K562 (cell line): ENCODE data around the gene HYOU1. TPM values are rescaled to one million over a fixed set of nuclear protein-coding genes. Genes with fewer than 3 reads are reported as not detected.
A peak's percentile ranks its signal among the peaks of the same experiment; 100 is the strongest.

Source experiments
- ATAC-seq: fragments of 200-7000 bp; cut with Tn5 transposase; 3 replicates; pipeline ENCODE4 v1.9.1; 2020; ENCODE audit warnings: moderate library complexity
- BruUV-seq: library from RNA; stranded (reverse); fragments of 400-500 nt; replicated peaks from 2 replicates; lab custom pipeline; 2021; lab: Mats Ljungman, UMichigan
- CTCF ChIA-PET: fragments of 300-600 bp; formaldehyde crosslinking; extraction: SDS; loops from one replicate; lab custom pipeline; 2021; ENCODE audit warnings: low intra/inter-chr PET ratio; lab: Yijun Ruan, JAX
- POLR2A ChIA-PET: fragments of 300-600, 350-650 bp; sonication (Branson Sonifier 250); formaldehyde crosslinking; extraction: SDS; loops from one replicate; lab custom pipeline; 2021; ENCODE audit warnings: antibody characterized with exemption, inconsistent platforms; lab: Yijun Ruan, JAX
- DNase-seq, 4 experiments: peaks; one replicate each; pipeline versions ENCODE4 v3.0.0 to v3.0.0-alpha.2; 2011 to 2018; ENCODE audit warnings: low spot score in 3 of 4, mixed read lengths in 3 of 4; ENCODE audit errors: extremely low read depth in 1 of 4
- FAIRE-seq: peaks from 2 replicates; lab custom pipeline; 2011; peaks lifted over from hg19 to GRCh38; lab: Jason Lieb, UNC
- H2AFZ ChIP-seq: 2 replicates; pipeline ENCODE4 v1.6.0; 2011; ENCODE audit warnings: low read depth, low read length, control low read depth, inconsistent platforms
- H3K27ac ChIP-seq: fragments of 200-600 bp; 3 replicates; pipeline ENCODE4 v1.8.0; 2011; ENCODE audit warnings: low read depth, mild to moderate bottlenecking, control low read depth, inconsistent platforms, low read length, moderate library complexity, mixed read lengths; ENCODE audit errors: extremely low read depth
- H3K27me3 ChIP-seq, 2 experiments: fragments of 300-600 bp in 1 of 2; 2 replicates in 1 of 2; 3 replicates in 1 of 2; pipeline versions ENCODE4 v1.6.0 to v1.8.0; 2011; ENCODE audit warnings: inconsistent platforms in 2 of 2, low read length in 2 of 2, mild to moderate bottlenecking in 1 of 2, mixed read lengths in 1 of 2, moderate library complexity in 1 of 2; ENCODE audit not compliant: control insufficient read depth in 2 of 2, insufficient read depth in 2 of 2
- H3K36me3 ChIP-seq: fragments of 300-600 bp; 3 replicates; pipeline ENCODE4 v1.8.0; 2011; ENCODE audit warnings: mild to moderate bottlenecking, low read length, inconsistent platforms; ENCODE audit not compliant: control insufficient read depth, insufficient read depth
- H3K4me1 ChIP-seq, 2 experiments: fragments of 200-600 bp in 1 of 2; replicated peaks in 1 of 2; 2 replicates in 1 of 2; 3 replicates in 1 of 2; pipeline versions ENCODE4 v1.5.1 to v1.8.0; 2011; ENCODE audit warnings: inconsistent platforms in 2 of 2, low read length in 2 of 2, mild to moderate bottlenecking in 1 of 2, mixed read lengths in 1 of 2, moderate library complexity in 1 of 2; ENCODE audit not compliant: control insufficient read depth in 2 of 2, insufficient read depth in 2 of 2
- H3K4me2 ChIP-seq: 2 replicates; pipeline ENCODE4 v1.6.1; 2011; ENCODE audit warnings: low read length, control low read depth, inconsistent platforms, mixed read lengths; ENCODE audit not compliant: insufficient read depth
- H3K4me3 ChIP-seq: fragments of 200-600 bp; sonication (generic), shearing (Covaris generic); 2 replicates; pipeline ENCODE4 v1.5.1; 2016; ENCODE audit warnings: control low read depth, inconsistent platforms
- H3K79me2 ChIP-seq: fragments of 200-600 bp; 3 replicates; pipeline ENCODE4 v1.8.0; 2011; ENCODE audit warnings: low read length, inconsistent platforms; ENCODE audit not compliant: control insufficient read depth, insufficient read depth
- H3K9ac ChIP-seq, 2 experiments: 2 replicates each; pipeline versions ENCODE4 v1.6.0 to v1.6.1; 2011; ENCODE audit warnings: low read depth in 2 of 2, low read length in 2 of 2, control low read depth in 1 of 2, inconsistent platforms in 1 of 2, mild to moderate bottlenecking in 1 of 2, mixed read lengths in 1 of 2; ENCODE audit not compliant: insufficient read depth in 1 of 2
- H3K9me1 ChIP-seq: one replicate; pipeline ENCODE4 v1.6.0; 2011; ENCODE audit warnings: inconsistent platforms, mild to moderate bottlenecking, low read length, moderate library complexity; ENCODE audit not compliant: control insufficient read depth, insufficient read depth
- H3K9me3 ChIP-seq: replicated peaks from 2 replicates; pipeline ENCODE4 v1.5.1; 2011; ENCODE audit warnings: low read depth, low read length, inconsistent platforms; ENCODE audit not compliant: control insufficient read depth, insufficient read depth
- H4K20me1 ChIP-seq: replicated peaks from 2 replicates; pipeline ENCODE4 v1.6.1; 2011; ENCODE audit warnings: low read length, inconsistent platforms, mixed read lengths; ENCODE audit not compliant: control insufficient read depth, insufficient read depth
- CBX8 ChIP-seq: fragments of 200-600 bp; sonication (generic); IDR thresholded peaks from 2 replicates; pipeline ENCODE4 v1.6.1; 2012; ENCODE audit warnings: borderline replicate concordance, mixed run types, low read depth, mild to moderate bottlenecking, moderate library complexity, mixed read lengths, low read length, control low read depth, inconsistent platforms; ENCODE audit not compliant: poor library complexity, severe bottlenecking; ENCODE audit errors: extremely low read depth
- EP300 ChIP-seq: IDR thresholded peaks from 2 replicates; pipeline ENCODE4 v1.6.1; 2012; ENCODE audit warnings: low read length, improper control_type of control experiment
- FOXJ2 ChIP-seq: fragments of 200-800 bp; sonication (Bioruptor generic); IDR thresholded peaks from 2 replicates; pipeline ENCODE4 v1.6.1; 2016; ENCODE audit warnings: missing genetic modification characterization, missing compliant biosample characterization
- L3MBTL2 ChIP-seq: fragments of 450-650 bp; IDR thresholded peaks from 2 replicates; pipeline ENCODE4 v1.6.1; 2016; ENCODE audit warnings: mild to moderate bottlenecking, moderate library complexity
- MTA1 ChIP-seq: fragments of 450-650 bp; IDR thresholded peaks from 2 replicates; pipeline ENCODE4 v1.6.1; 2017; ENCODE audit warnings: borderline replicate concordance
- NFYB ChIP-seq: IDR thresholded peaks from 2 replicates; pipeline ENCODE4 v1.6.1; 2011; ENCODE audit warnings: mild to moderate bottlenecking, moderate library complexity; ENCODE audit not compliant: insufficient read length; ENCODE audit errors: extremely low read depth
- NR1H2 ChIP-seq: sonication (generic); formaldehyde crosslinking; IDR thresholded peaks from 2 replicates; pipeline ENCODE4 v1.4.0; 2020; ENCODE audit warnings: mild to moderate bottlenecking, missing genetic modification reagents
- POLR2AphosphoS5 ChIP-seq: IDR thresholded peaks from 2 replicates; pipeline ENCODE4 v1.6.1; 2011; ENCODE audit warnings: mild to moderate bottlenecking, low read depth, low read length, moderate library complexity; ENCODE audit not compliant: control insufficient read depth, insufficient read depth
- PRPF4 ChIP-seq: fragments of 200-400 bp; formaldehyde crosslinking; IDR thresholded peaks from one replicate; pipeline ENCODE4 v1.6.1; 2017; ENCODE audit warnings: low read length, low read depth, mild to moderate bottlenecking; ENCODE audit not compliant: insufficient read depth, poor library complexity, severe bottlenecking
- RBFOX2 ChIP-seq: fragments of 200-400 bp; formaldehyde crosslinking; IDR thresholded peaks from 2 replicates; pipeline ENCODE4 v1.6.1; 2017; ENCODE audit warnings: low read depth, mild to moderate bottlenecking, low read length, moderate library complexity
- ZKSCAN3 ChIP-seq: fragments of 250-450 bp; sonication (Bioruptor Pico); IDR thresholded peaks from 2 replicates; pipeline ENCODE4 v1.4.0; 2020
- ZNF175 ChIP-seq: fragments of 200-800 bp; sonication (Bioruptor generic); IDR thresholded peaks from 2 replicates; pipeline ENCODE4 v1.6.1; 2016; ENCODE audit warnings: low read depth, mild to moderate bottlenecking, missing genetic modification characterization, missing compliant biosample characterization
- WGBS: fragments of 100-300 bp; shearing (Covaris generic); methylation state at CpG from one replicate; pipeline ENCODE4 v1.1.6; 2016; ENCODE audit warnings: low coverage, mixed read lengths; ENCODE audit not compliant: insufficient coverage; ENCODE audit errors: missing lambda C conversion rate; 5-methylcytosine and 5-hydroxymethylcytosine counted together
- in situ Hi-C: fragments of 300-500 bp; cut with MboI; formaldehyde crosslinking; loops from 4 replicates; pipeline ENCODE4 v1.15.0; 2018; ENCODE audit warnings: inconsistent platforms, mixed read lengths
- intact Hi-C: fragments of 100-400 bp; cut with micrococcal nuclease; formaldehyde crosslinking; loops from 2 replicates; pipeline ENCODE4 v1.14.2; 2022
- polyA plus RNA-seq, 8 experiments: library from polyadenylated mRNA; depleted of rRNA in 4 of 8; stranded (reverse) in 5 of 8; unstranded in 3 of 8; fragments of >200 nt; fragmentation: Nextera tagmentation in 2 of 8; fragmentation: Illumina TruSeq in 1 of 8; extraction: Ambion mirVana in 2 of 8; extraction: Trizol in 1 of 8; gene quantifications; 2 replicates each; pipeline versions ENCODE4 v1.2.1 to v1.2.3, GENCODE V29; 2011 to 2014; ENCODE audit warnings: inconsistent platforms in 1 of 8, missing spikeins in 1 of 8
- total RNA-seq, 7 experiments: library from RNA; depleted of rRNA in 6 of 7; stranded (reverse); fragments of >200 nt in 6 of 7; fragmentation: Illumina TruSeq in 2 of 7; extraction: Trizol in 2 of 7; gene quantifications; 2 replicates each; pipeline versions ENCODE4 v1.2.1 to v1.2.3, GENCODE V29; 2011 to 2021; ENCODE audit warnings: low replicate concordance in 1 of 7
- TF ChIP-seq, protein P1 (sequence below): fragments of 250-450 bp; sonication (Bioruptor Pico); IDR thresholded peaks from 2 replicates; pipeline ENCODE4 v1.5.0; 2021; ENCODE audit warnings: mild to moderate bottlenecking, borderline replicate concordance

The HYOU1 gene
- total and polyA plus RNA-seq, 9 of the 15 experiments (the other 6 are each of a cell fraction or from before 2014, with no cell fraction given): 19.5 to 197 (median 128) TPM

DNA sequence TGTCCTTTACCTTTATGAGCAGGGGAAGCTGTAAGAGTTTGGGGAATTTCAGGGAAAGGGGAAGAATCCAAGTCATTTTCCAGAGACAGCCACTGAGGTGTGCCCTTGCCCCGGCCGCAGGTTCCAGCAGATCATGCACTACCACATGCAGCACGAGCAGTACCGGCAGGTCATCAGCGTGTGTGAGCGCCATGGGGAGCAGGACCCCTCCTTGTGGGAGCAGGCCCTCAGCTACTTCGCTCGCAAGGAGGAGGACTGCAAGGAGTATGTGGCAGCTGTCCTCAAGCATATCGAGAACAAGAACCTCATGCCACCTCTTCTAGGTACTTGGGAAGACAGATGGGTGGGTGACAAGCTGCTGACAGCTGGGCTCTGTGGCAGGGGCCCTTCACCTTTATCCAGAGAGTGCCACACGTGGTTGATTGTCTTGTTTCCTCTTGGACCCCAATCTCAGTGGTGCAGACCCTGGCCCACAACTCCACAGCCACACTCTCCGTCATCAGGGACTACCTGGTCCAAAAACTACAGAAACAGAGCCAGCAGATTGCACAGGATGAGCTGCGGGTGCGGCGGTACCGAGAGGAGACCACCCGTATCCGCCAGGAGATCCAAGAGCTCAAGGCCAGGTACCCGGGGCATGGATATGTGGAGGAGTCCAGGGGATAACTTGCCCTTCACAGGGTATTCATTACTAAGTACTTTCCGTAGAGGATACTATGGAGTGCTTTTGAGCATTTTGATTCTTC lies 21.8 kb upstream of the HYOU1 start:
- in situ Hi-C loops (no loop called here), intact Hi-C loops (no loop called here)
- H3K27ac ChIP-seq: no peak overlapping the region
- no peak overlapping the region for H2AFZ ChIP-seq
- FAIRE-seq (no peak), ATAC-seq (no peak), DNase-seq (no peak)
- no TSS peak for BruUV-seq
- H4K20me1 ChIP-seq: no peaks in the 10 kb centered on the region
- no peaks in the 10 kb centered on the region for H3K9me3 ChIP-seq
- no peak overlapping the region for H3K9ac ChIP-seq
- no peak overlapping the region for H3K4me3 ChIP-seq
- H3K27me3 ChIP-seq: no peaks in the 10 kb centered on the region
- peaks cover 71% of the 10 kb centered on the region for H3K36me3 ChIP-seq
- 0 out of 2 replicates have a peak, but pooled peaks have one; percentile 27 for TF ChIP-seq RBFOX2
- TF ChIP-seq CBX8: no peak
- TF ChIP-seq ZNF175 (CRISPR knock-in tag): no peak
- H3K4me2 ChIP-seq: no peak overlapping the region
- H3K4me1 ChIP-seq: peaks cover 0 to 4% of the 10 kb centered on the region in 2 experiments; a peak in 1 of 5 replicates
- ChIA-PET CTCF (no interaction called here), POLR2A (interaction anchor here (0.6 to 2.1 kb wide), 7 partner anchors 8 to 22 kb away, joined by 3 to 12 read pairs (median 5); partner anchors contain the start of gene VPS11)
- 86% methylated on average over 18 of the region's 19 CpGs for WGBS
- H3K9me1 ChIP-seq: no peaks in the 10 kb centered on the region
- no peaks in the 10 kb centered on the region for H3K79me2 ChIP-seq

DNA sequence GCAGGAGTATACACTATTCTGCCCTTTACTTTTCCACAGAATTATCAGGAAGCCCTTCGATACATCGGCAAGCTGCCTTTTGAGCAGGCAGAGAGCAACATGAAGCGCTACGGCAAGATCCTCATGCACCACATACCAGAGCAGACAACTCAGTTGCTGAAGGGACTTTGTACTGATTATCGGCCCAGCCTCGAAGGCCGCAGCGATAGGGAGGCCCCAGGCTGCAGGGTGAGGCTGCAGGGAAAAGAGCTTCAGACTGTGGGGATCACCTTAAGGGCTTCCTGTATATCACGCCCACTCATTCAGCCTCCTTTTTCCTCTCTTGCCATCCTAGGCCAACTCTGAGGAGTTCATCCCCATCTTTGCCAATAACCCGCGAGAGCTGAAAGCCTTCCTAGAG lies 20.8 kb upstream of the HYOU1 start:
- in situ Hi-C loops: no loop called here
- TF ChIP-seq L3MBTL2: no peak
- no peak for TF ChIP-seq FOXJ2 (tag)
- TF ChIP-seq MTA1: no peak
- TF ChIP-seq NFYB: no peak
- TF ChIP-seq ZKSCAN3 (CRISPR knock-in tag): no peak
- TF ChIP-seq NR1H2 (CRISPR knock-in tag): no peak
- TF ChIP-seq PRPF4: no peak
- no peak for TF ChIP-seq POLR2AphosphoS5
- TF ChIP-seq, protein P1, sequence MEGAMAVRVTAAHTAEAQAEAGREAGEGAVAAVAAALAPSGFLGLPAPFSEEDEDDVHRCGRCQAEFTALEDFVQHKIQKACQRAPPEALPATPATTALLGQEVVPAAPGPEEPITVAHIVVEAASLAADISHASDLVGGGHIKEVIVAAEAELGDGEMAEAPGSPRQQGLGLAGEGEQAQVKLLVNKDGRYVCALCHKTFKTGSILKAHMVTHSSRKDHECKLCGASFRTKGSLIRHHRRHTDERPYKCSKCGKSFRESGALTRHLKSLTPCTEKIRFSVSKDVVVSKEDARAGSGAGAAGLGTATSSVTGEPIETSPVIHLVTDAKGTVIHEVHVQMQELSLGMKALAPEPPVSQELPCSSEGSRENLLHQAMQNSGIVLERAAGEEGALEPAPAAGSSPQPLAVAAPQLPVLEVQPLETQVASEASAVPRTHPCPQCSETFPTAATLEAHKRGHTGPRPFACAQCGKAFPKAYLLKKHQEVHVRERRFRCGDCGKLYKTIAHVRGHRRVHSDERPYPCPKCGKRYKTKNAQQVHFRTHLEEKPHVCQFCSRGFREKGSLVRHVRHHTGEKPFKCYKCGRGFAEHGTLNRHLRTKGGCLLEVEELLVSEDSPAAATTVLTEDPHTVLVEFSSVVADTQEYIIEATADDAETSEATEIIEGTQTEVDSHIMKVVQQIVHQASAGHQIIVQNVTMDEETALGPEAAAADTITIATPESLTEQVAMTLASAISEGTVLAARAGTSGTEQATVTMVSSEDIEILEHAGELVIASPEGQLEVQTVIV (CRISPR knock-in tag): no peak
- no peak for TF ChIP-seq EP300

More for the DNA sequence above, 20.8 kb upstream of the HYOU1 start:
- no peak overlapping the region for H3K4me2 ChIP-seq
- no peak overlapping the region for H3K4me3 ChIP-seq
- no peak for DNase-seq
- intact Hi-C loops: no loop called here
- H3K27me3 ChIP-seq: no peaks in the 10 kb centered on the region
- no peaks in the 10 kb centered on the region for H3K4me1 ChIP-seq
- no peak for ATAC-seq
- no peak overlapping the region for H3K9ac ChIP-seq
- no peaks in the 10 kb centered on the region for H3K79me2 ChIP-seq
- H3K9me1 ChIP-seq: no peaks in the 10 kb centered on the region
- no TSS peak for BruUV-seq
- 92% methylated on average over 9 of the region's 11 CpGs for WGBS
- no peak overlapping the region for H3K27ac ChIP-seq
- POLR2A ChIA-PET: interaction anchor here (0.6 to 2.1 kb wide), 6 partner anchors 10 to 74 kb away, joined by 3 to 12 read pairs (median 6); partner anchors contain the start of gene VPS11
- no peaks in the 10 kb centered on the region for H3K9me3 ChIP-seq
- no peaks in the 10 kb centered on the region for H4K20me1 ChIP-seq
- CTCF ChIA-PET: no interaction called here
- no peak overlapping the region for H2AFZ ChIP-seq
- H3K36me3 ChIP-seq: peaks cover 78% of the 10 kb centered on the region
- FAIRE-seq: no peak
